HS-5 (cell line): ENCODE measurements around the gene PAOX.
A peak's percentile ranks its signal among the peaks of the same experiment; 100 is the strongest.

ENCODE experiments used
- DNase-seq: peaks from one replicate; pipeline ENCODE4 v3.0.0-alpha.2; 2012; ENCODE audit warnings: low read depth

The PAOX gene

DNA sequence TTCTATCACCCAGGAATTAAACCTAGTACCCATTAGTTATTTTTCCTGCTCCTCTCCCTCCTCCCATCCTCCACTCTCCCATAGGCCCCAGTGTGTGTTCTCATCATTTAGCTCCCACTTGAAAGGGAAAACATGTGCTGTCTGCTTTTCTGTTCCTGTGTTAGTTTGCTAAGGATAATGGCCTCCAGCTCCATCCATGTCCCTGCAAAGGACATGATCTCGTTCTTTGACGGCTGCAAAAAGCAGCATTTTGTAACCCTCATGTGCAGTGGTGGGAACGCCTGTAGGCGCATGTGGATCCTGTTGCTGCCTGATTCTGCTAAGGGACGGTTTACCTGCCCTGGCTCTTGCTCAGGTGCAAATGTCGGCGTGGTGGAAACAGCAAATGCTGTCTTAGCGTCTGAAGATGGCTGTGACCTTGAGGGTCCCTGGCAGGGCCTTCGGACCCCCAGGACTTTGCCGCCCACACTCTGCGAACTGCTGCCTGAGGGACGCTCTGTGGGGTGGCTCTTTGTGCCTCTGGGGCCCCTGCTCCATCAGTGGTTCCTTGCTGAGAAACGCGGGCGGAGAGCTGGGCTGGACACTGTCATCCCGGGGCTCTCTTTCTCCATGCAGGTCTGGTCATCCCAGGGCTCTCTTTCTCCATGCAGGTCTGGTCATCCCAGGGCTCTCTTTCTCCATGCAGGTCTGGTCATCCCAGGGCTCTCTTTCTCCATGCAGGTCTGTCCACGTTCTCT is 9.3 kb downstream of the PAOX start:
- no peak for DNase-seq

DNA sequence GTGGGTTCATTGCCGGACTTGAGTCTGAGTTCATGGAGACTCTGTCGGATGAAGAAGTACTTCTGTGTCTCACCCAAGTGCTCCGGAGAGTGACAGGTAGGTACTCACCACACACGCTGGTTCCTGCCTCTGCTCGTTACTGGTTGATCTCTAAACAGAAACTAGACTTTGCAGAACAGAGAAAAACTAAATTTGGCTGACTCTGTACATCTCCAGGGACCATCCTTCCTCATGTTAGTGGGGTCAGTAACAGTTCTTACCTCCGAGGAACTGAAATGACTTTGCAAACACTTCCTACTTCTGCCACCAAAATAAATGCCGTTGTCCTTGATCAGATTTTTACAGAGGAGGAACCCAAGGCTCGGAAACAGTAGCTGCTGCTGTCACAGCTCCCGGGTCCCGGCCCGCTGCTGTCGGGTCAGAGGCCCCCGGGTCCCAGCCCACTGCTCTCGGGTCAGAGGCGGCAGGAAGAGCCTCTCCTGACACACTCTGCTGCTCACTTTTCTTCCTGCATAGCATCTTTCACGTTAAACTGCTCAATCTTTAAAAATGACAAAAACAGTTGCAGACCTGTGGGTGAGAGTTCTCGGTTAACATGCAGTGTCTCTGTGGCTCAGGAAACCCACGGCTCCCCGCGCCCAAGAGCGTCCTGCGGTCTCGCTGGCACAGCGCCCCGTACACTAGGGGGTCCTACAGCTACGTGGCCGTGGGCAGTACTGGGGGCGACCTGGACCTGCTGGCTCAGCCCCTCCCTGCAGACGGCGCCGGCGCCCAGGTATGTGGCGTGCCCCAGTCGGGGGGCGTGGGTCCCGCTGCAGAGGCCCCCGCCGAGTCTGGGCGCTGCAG is 10.1 kb downstream of the PAOX start:
- DNase-seq = no peak

GRCh38 chr10:133390597-133391248 is 11.7 kb downstream of the PAOX start:
- DNase-seq = no peak

DNA sequence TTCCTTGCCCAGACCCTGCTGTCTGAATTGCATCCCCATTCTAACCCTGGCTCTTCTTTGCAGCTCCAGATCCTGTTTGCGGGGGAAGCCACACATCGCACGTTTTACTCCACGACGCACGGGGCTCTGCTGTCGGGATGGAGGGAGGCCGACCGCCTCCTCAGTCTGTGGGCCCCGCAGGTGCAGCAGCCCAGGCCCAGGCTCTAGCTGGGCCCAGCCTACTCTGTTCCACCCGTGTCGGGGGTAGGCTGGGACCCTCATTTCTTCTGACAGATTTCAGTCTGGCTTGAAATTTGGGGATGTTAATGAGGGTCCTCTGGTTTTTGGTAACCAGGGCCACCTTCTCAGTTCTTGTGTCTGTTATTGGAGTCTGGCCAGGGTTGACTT is 12.2 kb downstream of the PAOX start:
- no peak for DNase-seq

GRCh38 chr10:133391761-133392518 is 12.9 kb downstream of the PAOX start:
- DNase-seq = no peak

DNA sequence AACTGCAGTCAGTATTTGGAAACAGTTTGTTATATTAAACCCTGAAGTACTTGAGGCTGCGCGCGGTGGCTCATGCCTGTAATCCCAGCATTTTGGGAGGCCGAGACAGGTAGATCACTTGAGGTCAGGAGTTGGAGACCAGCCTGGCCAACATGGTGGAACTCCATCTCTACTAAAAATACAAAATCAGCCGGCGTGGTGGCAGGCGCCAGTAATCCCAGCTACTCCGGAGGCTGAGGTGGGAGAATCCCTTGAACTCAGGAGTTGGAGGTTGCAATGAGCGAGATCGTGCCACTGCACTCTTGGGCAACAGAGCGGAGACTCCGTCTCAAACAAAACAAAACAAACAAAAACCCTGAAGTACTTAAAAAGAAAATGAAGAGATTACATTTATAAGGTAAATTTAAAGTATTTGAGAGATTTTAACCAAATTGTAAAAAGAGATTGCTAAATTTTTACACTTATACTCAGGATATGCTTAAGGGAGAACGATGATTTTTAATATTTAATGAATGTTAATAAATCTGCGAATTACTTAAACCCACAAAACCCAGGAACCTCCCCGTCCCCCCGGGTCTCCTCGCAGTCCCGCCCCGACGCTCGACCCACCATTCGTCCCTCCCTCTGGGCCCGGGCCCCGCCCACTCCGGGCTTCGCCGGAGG is 14.5 kb downstream of the PAOX start:
- DNase-seq = no peak

DNA sequence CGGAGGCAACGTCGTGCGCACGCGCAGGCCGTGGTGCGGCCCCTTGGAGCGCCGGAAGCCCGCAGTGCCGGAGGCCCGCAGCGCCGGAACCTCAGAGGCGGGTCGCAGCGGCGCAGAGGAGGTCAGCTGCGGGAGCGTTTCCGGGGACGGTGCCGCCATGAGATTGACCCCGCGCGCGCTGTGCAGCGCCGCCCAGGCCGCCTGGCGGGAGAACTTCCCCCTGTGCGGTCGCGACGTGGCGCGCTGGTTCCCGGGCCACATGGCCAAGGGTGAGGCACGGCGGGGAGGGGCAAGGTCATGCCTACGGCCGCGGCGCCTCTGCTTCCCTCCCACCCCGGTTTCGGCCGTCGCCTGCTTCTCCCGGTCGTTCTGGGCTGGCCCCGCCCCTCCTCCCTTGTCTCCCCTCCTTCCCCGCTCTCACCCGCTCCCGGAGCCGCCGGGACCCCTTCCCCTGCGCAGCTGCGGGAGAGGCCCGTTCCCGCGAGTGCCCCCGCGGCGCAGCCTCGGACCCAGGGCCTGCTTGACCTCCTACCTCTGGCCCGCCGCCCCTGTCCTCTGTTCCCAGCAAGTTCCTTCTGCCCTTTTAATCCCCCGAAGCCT is 15.1 kb downstream of the PAOX start, which contains the start of gene MTG1:
MTG1 (plus strand) TSS at position 94 of the 600 bp plus-strand sequence; CDS start at position 158, 64 bp downstream.
- DNase-seq = peak; percentile 57

DNA sequence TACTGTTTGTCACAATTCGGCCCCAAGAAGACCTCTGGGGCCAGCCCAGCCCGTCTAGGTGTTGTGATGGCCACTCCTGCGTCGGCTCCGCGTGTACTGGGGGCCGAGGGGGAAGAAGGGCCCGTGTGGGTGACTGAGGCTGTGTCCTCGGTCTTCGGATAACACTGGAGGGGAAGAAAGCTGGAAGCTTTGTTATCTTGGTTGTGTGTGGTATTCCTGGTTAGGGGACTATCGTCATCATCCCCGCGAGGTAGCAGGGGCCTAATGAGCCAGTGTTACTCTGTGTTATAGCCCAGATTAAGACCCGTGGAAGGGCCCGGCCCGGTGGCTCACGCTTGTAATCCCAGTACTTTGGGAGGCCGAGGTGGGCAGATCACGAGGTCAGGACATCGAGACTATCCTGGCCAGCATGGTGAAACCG is 15.7 kb downstream of the PAOX start:
- no peak for DNase-seq

DNA sequence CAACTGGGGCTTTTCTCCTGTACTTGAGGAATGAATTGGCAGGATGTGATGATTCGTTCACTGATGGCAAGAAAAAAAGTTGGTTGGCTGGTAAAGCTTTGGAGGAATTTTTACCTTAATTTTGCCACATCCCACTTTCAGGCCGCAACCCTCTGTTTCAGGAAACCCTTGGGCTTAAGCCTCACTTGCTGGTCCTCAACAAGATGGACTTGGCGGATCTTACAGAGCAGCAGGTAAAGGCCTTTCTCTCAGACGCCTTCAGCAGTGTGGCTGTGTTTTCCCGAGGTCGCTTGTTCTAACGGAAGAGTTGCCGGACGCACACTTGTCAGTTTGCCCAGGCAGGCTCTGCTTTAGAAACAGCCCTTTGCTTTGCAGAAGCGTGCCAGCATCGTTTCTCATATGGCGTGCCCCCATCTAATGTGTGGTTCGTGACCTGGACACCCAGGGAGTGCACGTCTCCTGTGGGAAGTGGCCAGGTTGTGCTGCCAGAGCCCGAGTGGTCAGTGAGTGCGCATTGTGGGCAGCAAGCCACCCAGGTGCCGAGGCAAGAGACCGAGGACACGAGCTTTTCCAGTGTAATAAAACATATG is 17.1 kb downstream of the PAOX start:
- no peak for DNase-seq

- no peak for DNase-seq
These were observed 18.9 kb downstream of the PAOX start for GRCh38 chr10:133397938-133398337.

DNA sequence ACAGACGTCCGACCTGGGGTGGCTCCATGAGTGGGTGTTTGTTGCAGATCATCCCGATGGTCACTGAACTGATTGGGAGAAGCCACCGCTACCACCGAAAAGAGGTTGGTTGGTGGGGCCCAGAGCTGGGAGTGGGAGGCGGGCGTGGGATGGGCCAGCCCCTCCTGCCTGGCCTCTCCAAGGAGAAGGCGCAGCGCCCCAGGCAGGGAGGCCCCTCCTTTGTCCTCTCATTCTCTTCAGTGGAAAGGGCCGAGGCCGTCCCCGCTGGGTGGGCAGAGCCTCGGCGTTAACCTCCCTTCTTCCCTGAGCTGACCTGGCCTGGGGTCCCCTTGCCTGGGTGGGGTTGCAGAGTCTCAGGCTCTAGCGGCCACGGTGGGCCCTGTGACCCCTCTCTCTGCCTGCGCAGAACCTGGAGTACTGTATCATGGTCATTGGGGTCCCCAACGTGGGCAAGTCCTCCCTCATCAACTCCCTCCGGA is 20.1 kb downstream of the PAOX start:
- DNase-seq = no peak

- DNase-seq = no peak
These were observed 21.8 kb downstream of the PAOX start for GRCh38 chr10:133400624-133401424.

DNA sequence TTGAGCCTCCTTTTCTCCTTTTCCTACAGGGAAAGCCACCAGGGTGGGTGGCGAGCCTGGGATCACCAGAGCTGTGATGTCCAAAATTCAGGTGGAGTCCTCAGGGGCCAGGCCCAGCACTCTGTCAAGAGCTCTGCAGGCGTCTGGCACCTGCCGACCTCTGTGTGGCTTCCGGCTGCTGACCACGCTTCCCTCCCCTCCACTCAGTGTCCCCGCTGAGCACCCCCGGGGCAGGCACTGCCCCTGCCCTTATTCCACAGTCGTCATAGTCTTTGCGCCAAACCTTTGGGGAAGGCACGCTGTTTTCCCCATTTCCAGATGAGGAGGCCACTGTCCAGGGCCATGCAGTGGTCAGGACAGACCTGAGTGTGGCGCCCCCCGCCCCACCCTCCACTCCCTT is 22.4 kb downstream of the PAOX start:
- no peak for DNase-seq

DNA sequence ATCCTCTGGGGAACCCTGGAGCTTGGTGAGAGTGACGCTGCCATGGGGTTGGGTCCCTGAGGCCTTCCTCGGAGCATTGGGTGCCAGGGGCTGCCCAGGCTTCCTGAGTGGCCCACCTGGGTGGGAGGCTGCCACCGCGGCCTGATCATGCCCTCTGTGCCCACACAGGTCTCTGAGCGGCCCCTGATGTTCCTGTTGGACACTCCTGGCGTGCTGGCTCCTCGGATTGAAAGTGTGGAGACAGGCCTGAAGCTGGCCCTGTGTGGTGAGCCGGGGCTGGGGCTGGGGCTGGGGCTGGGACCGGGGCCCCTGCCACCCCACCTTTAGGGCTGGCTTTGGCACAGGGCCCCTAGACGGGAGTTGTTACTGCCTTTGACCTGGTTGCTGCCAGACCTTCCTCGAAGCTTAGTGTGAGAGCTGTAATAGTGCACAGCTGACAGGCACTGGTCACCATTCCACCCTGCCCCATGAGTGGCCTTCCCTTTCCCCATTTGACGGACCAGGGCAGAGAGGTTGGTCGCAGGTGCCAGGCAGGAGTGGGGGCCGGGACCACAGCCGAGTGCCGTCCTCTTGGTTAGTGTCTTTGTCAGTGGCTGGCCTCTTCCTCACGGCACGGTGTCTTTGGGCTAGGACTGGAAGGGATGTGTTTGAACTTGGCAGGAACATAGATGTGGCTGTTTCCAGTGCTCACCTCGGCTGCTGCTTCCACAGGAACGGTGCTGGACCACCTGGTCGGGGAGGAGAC is 23.1 kb downstream of the PAOX start:
- DNase-seq = no peak

DNA sequence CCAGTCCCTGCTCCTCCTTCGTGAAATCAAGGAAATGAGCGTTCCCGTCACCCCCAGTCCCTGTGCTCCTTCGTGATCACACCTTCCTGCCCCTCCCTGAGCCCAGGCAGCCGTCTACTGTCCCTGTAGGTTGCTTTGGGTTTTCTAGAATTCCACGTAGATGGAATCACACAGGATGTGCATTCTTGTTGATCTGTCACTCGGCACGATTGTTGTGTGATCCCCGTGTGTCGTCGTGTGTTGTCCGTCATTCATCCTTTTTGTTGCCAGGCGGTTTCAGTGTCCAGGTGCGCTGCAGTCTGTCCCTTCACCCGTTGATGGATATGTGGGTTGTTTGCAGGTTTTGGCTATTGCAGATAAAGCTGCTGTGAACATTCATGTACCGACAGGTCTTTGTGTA is 24.3 kb downstream of the PAOX start:
- no peak for DNase-seq

DNA sequence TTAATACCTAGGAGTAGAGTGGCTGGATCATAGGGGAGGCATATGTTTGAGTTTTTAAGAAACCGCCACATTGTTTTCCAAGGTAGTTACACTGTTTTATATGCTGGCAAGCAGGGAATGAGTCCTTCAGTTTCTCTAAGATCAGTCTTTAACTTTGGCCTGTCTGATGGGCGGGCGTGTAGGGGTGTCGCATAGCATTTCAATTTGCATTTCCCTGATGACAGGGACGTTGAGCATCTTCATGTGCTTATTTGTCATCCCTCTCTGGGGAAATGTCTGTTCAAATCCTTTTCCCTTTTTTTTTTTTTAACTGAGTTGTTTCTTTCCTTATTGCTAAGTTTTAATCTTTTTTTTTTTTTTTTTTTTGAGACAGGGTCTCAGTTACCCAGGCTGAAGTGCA is 24.7 kb downstream of the PAOX start:
- no peak for DNase-seq

- no peak for DNase-seq
These were observed 26.2 kb downstream of the PAOX start for GRCh38 chr10:133405272-133405671.

DNA sequence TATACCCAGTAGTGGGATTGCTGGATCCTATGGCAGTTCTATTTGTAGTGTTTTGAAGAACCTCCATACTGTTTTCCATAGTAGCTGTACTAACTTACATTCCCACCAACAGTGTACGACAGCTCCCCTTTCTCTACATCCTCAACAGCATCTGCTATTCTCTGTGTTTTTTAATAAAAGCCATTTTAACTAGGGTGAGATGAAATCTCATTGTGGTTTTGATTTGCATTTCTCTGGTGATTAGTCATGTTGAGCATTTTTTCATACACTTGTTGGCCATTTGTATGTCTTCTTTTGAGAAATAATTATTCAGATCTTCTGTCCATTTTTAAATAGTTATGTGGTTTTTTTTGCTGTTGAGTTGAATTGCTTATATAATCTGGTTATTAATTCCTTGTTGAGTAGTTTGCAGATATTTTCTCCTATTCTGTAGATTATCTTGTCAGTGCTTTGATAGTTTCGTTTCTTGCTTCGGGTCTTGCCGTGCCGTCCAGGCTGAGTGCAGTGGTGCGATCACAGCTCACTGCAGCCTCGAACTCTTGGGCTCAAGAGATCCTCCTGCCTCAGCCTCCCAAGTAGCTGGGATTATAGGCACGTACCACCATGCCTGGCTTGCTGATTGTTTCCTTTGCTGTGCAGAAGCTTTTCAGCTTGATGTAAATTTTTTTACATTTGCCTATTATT is 26.9 kb downstream of the PAOX start:
- DNase-seq = no peak
